OCI-LY1 (cell line): ENCODE results near the gene MSANTD3.

Source experiments
- CTCF ChIP-seq: fragments of 200-600 bp; sonication (generic), shearing (Covaris generic); IDR thresholded peaks from 2 replicates; pipeline ENCODE4 v1.5.1; 2017; ENCODE audit warnings: mild to moderate bottlenecking, antibody characterized with exemption, low read length, moderate library complexity, mixed read lengths
- EZH2 ChIP-seq: fragments of 200-600 bp; sonication (generic), shearing (Covaris generic); IDR thresholded peaks from 2 replicates; pipeline ENCODE4 v1.8.0; 2017; ENCODE audit warnings: borderline replicate concordance, mixed run types, mild to moderate bottlenecking, antibody characterized with exemption, low read length, moderate library complexity, mixed read lengths

- TF ChIP-seq EZH2 (no peak), CTCF (no peak)
Observed at GRCh38 chr9:100489836-100490235, 62.9 kb downstream of the MSANTD3 start.
